Fibroblast of lung (primary cell): ENCODE data around the gene GNG3. TPM values are rescaled to one million over a fixed set of nuclear protein-coding genes. Genes with fewer than 3 reads are reported as not detected.
"Not testable (repeated sequence)": the region's sequence is repeated elsewhere in the genome, so short reads cannot be mapped to it uniquely, and the experiment has no call there.

Experiments
- DNase-seq, 2 donors: peaks; one replicate each; pipeline versions ENCODE4 v3.0.0 to v3.0.0-alpha.2; 2010; ENCODE audit warnings: low read depth in 2 of 2
- H2AFZ ChIP-seq: 2 replicates; pipeline ENCODE4 v1.5.1; 2012; ENCODE audit warnings: low read length, control low read depth, inconsistent platforms
- H3K27ac ChIP-seq: 2 replicates; pipeline ENCODE4 v1.5.1; 2011; ENCODE audit warnings: low read length, control low read depth; ENCODE audit not compliant: insufficient read depth
- H3K27me3 ChIP-seq: 2 replicates; pipeline ENCODE4 v1.5.1; 2011; ENCODE audit warnings: mild to moderate bottlenecking, low read length; ENCODE audit not compliant: control insufficient read depth, insufficient read depth
- H3K36me3 ChIP-seq: 2 replicates; pipeline ENCODE4 v1.5.1; 2011; ENCODE audit warnings: low read length; ENCODE audit not compliant: control insufficient read depth, insufficient read depth
- H3K4me1 ChIP-seq: 2 replicates; pipeline ENCODE4 v1.5.1; 2011; ENCODE audit warnings: low read length; ENCODE audit not compliant: control insufficient read depth, insufficient read depth; ENCODE audit errors: extremely low read depth
- H3K4me2 ChIP-seq: 2 replicates; pipeline ENCODE4 v1.5.1; 2011; ENCODE audit warnings: low read length, control low read depth; ENCODE audit not compliant: insufficient read depth; ENCODE audit errors: extremely low read depth
- H3K4me3 ChIP-seq, 4 experiments: fragments of 200-600 bp in 1 of 4; sonication (generic) in 1 of 4; replicated peaks in 1 of 4; 2 replicates each; pipeline ENCODE4 v1.5.1; 2011 to 2016; ENCODE audit warnings: low read length in 4 of 4, low read depth in 3 of 4, mild to moderate bottlenecking in 3 of 4, control low read depth in 2 of 4, inconsistent platforms in 1 of 4, mixed read lengths in 1 of 4; ENCODE audit not compliant: insufficient read depth in 1 of 4; ENCODE audit errors: control extremely low read depth in 1 of 4
- H3K79me2 ChIP-seq: 2 replicates; pipeline ENCODE4 v1.5.1; 2012; ENCODE audit warnings: mild to moderate bottlenecking, low read length, inconsistent platforms; ENCODE audit not compliant: control insufficient read depth, insufficient read depth
- H3K9ac ChIP-seq: 2 replicates; pipeline ENCODE4 v1.5.1; 2011; ENCODE audit warnings: mild to moderate bottlenecking, low read length, control low read depth; ENCODE audit not compliant: insufficient read depth
- H3K9me3 ChIP-seq: 2 replicates; pipeline ENCODE4 v1.5.1; 2012; ENCODE audit warnings: low read depth, low read length; ENCODE audit not compliant: control insufficient read depth, insufficient read depth
- H4K20me1 ChIP-seq: 2 replicates; pipeline ENCODE4 v1.5.1; 2011; ENCODE audit warnings: low read length; ENCODE audit not compliant: control insufficient read depth, insufficient read depth; ENCODE audit errors: extremely low read depth
- CTCF ChIP-seq, 2 donors: IDR thresholded peaks in 1 of 2; conservative IDR thresholded peaks in 1 of 2; 1 replicate in 1 of 2; 2 replicates in 1 of 2; pipeline ENCODE4 v1.5.1; 2011 to 2012; ENCODE audit warnings: low read length in 2 of 2, control low read depth in 1 of 2, inconsistent platforms in 1 of 2, low read depth in 1 of 2, mild to moderate bottlenecking in 1 of 2
- EZH2 ChIP-seq: IDR thresholded peaks from 2 replicates; pipeline ENCODE4 v1.5.1; 2012; ENCODE audit warnings: low read length, control low read depth, mild to moderate bottlenecking; ENCODE audit errors: missing control alignments
- polyA plus RNA-seq, 2 donors: library from polyadenylated mRNA; depleted of rRNA in 1 of 2; stranded (reverse) in 1 of 2; unstranded in 1 of 2; fragments of >200 nt; gene quantifications; 2 replicates each; pipeline ENCODE4 v1.2.1, GENCODE V29; 2011 to 2012; ENCODE audit warnings: missing spikeins in 1 of 2
- total RNA-seq: library from RNA; depleted of rRNA; stranded (reverse); fragments of >200 nt; gene quantifications from 2 replicates; pipeline ENCODE4 v1.2.1, GENCODE V29; 2014

The GNG3 gene
- total and polyA plus RNA-seq, 2 donors (not counting 1 experiment from before 2014, with no cell fraction given), result not detected

GRCh38 chr11:62694455-62695167 lies 12.9 kb upstream of the GNG3 start:
- Histone ChIP-seq H3K27me3 (no peaks in the 10 kb centered on the region), H3K27ac (no peak overlapping the region), H3K4me3 (no peak overlapping the region), H3K9ac (no peak overlapping the region), H3K4me1 (peaks cover 7% of the 10 kb centered on the region), H3K9me3 (no peaks in the 10 kb centered on the region), H2AFZ (no peak overlapping the region), H4K20me1 (no peaks in the 10 kb centered on the region), H3K79me2 (no peaks in the 10 kb centered on the region), H3K4me2 (no peak overlapping the region), H3K36me3 (peaks cover 16% of the 10 kb centered on the region)
- peak; percentile 71 to 89 for DNase-seq
- TF ChIP-seq EZH2, result no peak
- peak; percentile 84 to 88 for TF ChIP-seq CTCF (conservative IDR thresholded peaks at IDR 0.05 in 1 of 2, IDR thresholded peaks at IDR 0.05 in 1 of 2; ENCODE audit: low read depth in 1 of 2, low read length in 2 of 2)

GRCh38 chr11:62702246-62702645 lies 5.2 kb upstream of the GNG3 start:
- Histone ChIP-seq H3K9me3 (no peaks in the 10 kb centered on the region), H2AFZ (no peak overlapping the region), H3K4me2 (no peak overlapping the region), H3K27me3 (no peaks in the 10 kb centered on the region), H3K9ac (no peak overlapping the region), H4K20me1 (no peaks in the 10 kb centered on the region), H3K4me1 (peaks cover 14% of the 10 kb centered on the region), H3K4me3 (no peak overlapping the region), H3K36me3 (peaks cover 4% of the 10 kb centered on the region), H3K79me2 (no peaks in the 10 kb centered on the region), H3K27ac (no peak overlapping the region)
- DNase-seq, result no peak
- TF ChIP-seq EZH2 (no peak), CTCF (conservative IDR thresholded peaks at IDR 0.05 in 1 of 2, IDR thresholded peaks at IDR 0.05 in 1 of 2; ENCODE audit: low read depth in 1 of 2, low read length in 2 of 2) (no peak)

- not testable (repeated sequence) for H3K4me2 ChIP-seq, H2AFZ ChIP-seq, H3K9me3 ChIP-seq, DNase-seq, H3K79me2 ChIP-seq, H3K27ac ChIP-seq, H3K27me3 ChIP-seq, H3K9ac ChIP-seq, H3K4me3 ChIP-seq, H4K20me1 ChIP-seq, H3K36me3 ChIP-seq
- H3K4me1 ChIP-seq, result peaks cover 19% of the 10 kb centered on the region
These were observed 3.6 kb upstream of the GNG3 start for GRCh38 chr11:62703921-62704320.
